GM19238 (cell line): Measurements from ENCODE around the gene EMID1.
A peak's percentile ranks its signal among the peaks of the same experiment; 100 is the strongest.

ENCODE experiments used
- DNase-seq: peaks from one replicate; pipeline ENCODE4 v3.0.0; 2011; ENCODE audit warnings: low spot score; ENCODE audit not compliant: insufficient read length

The EMID1 gene

DNA sequence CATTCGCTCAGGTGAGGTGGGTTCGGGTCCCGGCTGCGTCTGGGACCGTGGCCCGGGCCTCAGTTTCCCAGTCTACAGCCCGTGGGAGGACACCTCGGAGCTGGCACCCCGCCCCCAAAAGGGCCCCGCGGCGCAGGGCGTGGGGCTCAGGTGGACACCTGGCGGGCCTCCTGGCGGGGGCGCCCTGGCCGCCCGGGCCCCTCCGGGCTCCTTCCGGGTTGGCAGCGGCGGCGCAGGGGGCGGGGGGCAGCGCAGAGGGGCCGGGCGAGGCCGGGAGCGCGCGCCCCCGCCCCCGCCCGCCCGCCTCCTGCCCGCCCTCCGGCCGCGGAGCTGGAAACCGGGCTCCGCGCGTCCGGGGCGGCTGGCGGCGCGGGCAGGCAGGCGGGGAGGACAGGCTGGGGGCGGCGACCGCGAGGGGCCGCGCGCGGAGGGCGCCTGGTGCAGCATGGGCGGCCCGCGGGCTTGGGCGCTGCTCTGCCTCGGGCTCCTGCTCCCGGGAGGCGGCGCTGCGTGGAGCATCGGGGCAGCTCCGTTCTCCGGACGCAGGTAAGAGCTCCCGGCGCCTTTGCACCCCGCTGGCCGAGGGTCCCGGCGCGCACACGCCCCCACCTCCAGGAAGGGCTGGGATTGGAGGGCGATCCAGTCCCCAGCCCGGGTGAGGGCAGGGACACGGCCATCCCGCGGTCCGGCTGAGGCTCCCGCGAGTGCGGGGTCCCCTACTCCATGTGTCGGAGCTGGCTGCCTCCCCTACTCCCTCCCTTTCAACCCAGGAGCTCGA is at the start of gene EMID1:
Gene EMID1, plus strand, starts transcription at position 303 of the 778 bp plus-strand sequence. Its CDS starts 143 bp downstream, at position 446.
- DNase-seq: peak; percentile 53

DNA sequence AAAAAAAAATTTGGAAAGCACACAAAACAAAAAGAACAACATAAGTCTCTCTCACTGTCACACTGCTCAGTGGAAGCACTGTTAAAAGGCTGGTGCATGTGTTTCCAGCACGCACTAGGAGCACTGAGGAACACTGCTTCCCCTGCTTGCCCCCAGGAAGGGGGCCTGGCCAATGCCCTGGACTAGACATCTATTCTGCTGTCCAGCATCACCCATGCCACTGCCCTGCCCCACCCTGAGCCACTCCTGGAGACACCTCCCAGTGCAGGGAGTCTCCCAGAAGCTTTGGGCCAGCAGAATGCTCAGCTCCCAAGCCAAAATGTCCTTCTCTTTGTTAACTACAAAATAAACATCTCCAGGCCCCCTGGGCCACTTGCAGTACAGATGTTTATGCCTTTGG is 49.7 kb upstream of the EMID1 start:
- DNase-seq: no peak

DNA sequence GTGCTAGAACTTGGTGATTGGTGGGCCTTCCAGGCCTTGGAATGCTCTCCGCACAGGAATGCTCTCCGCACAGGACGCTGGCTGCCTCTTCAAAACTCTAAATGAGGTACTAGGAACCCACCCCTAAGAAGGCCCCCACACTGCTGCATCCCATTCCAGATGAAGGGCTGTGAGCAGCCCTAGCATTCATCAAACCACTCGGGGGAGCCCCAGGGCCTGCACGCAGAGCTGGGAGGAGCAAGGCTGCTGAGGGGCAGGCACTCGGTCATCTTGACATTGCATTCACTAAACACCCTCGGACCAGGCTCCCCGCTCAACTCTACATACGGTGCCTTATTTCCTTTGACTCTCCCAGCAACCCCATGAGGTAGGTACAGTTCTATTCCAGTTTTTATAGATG is 49.2 kb upstream of the EMID1 start:
- no peak for DNase-seq

DNA sequence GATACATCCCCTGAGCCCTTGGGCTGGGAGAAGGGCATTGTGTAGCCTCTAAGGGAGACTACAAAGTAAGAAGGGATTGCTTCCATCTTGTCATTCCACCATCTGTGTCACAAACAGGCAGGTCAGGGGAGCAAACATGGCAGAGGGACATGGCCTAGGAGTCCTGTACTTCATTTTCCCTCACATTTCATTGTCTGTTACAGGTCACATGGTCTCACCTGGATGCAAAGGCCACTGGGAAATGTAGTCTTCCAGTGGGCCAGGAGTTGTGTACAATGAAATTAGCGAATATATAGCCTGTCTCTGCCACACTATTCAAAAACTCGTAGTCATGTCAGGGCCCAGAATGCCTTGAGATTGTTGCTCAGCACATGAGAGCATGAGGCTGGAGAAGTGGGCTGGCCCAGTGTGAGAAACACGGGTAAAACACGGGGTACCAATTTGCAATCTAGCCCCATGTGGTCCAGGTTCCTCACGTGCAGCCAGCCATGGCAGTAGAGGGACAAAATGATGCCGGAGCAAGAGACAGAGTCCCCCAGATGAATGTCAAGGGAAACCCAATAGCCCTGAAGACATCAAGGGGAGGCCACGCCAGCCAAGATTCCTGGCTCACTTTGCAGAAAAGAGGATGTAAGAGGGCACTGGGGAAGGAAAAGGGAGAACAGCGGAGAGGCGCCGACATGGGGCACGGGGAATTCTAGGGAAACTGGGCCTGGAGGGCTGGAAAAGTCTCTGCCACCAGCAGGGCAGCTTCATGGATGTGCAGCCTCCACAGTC is 47.7 kb upstream of the EMID1 start:
- no peak for DNase-seq

DNA sequence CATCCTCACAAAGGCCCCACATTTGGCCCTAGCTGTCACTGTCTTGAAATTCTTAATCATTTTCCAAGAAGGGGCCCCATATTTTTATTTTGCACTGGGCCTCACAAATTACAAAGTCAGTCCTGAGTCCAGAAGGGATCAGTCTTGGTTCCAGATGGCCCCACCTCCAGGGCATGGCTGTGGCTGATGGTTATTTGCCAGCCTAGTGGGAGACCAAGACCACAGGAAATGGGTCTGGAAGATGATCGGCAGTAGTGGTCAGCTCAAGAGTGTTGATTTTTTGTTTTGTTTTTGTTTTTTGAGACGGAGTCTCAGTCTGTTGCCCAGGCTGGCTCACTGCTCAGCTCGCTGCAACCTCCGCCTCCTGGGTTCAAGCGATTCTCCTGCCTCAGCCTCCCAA is 47.1 kb upstream of the EMID1 start:
- DNase-seq: no peak

DNA sequence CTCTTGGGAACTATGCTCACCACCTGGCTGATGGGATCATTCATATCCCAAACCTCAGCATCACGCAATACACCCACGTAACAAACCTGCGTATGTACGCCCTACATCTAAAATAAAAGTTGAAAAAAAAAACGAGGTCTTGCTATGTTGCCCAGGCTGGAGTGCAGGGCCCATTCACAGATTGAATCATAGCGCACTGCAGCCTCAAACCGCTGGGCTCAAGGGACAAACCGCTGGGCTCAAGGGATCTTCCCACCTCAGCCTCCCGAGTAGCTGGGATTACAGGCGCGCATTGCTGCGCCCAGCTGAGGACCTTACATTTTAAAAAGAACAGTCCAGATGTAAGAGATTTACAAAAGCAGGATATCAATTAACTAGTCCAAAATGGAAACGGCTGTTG is 41.9 kb upstream of the EMID1 start:
- no peak for DNase-seq

DNA sequence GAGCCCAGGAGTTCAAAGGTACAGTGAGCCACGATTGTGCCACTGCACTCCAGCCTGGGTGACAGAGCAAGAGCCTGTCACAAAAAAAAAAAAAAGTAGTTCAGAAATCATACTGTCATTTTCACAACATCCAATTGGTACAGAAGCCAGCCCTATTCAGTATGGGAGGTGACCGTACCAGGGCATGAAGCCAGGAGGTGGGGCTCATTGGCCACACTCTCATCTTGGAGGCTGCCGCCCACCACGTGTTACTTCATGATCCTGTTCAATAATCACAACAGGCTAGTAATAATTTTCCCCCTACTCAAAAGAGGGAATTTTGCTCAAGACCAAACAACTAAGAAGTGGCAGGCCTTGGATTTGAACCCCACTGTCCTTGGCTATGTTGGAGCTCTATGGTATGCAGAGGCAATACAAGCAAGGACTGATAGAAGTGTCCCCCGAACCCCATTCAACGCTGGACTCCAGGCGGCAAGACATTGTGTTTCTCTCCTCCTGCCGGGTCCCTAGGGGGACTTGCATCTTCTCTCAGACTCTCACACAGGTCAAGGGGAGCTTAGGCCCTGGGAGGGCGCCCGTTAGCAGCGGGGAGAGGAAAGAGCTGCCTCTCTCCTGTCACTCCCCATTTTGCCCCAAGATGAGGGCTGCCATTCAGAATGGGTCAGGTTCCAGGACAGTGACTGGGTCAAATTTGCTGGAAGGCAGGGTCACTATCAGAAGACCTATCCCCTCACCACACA is 40.2 kb upstream of the EMID1 start:
- no peak for DNase-seq

DNA sequence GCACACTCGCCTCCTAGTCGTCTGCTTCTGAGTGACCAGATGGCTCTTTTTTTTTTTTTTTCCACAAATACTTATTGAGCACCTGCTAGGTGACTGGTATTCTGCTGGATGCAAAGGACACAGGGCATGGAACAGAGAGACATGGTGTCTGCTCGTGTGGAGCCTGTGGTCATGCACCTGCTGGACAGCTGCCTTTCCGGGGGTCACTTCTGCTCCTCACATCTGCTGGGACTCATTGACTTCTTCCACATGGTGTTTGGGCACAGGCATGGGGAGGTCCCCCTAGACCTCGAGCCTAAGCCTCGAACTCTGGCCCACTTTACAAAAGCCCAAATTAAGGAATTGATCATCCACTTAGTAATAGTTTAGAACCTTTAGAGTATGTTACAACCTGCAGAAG is 39.5 kb upstream of the EMID1 start:
- DNase-seq: no peak

DNA sequence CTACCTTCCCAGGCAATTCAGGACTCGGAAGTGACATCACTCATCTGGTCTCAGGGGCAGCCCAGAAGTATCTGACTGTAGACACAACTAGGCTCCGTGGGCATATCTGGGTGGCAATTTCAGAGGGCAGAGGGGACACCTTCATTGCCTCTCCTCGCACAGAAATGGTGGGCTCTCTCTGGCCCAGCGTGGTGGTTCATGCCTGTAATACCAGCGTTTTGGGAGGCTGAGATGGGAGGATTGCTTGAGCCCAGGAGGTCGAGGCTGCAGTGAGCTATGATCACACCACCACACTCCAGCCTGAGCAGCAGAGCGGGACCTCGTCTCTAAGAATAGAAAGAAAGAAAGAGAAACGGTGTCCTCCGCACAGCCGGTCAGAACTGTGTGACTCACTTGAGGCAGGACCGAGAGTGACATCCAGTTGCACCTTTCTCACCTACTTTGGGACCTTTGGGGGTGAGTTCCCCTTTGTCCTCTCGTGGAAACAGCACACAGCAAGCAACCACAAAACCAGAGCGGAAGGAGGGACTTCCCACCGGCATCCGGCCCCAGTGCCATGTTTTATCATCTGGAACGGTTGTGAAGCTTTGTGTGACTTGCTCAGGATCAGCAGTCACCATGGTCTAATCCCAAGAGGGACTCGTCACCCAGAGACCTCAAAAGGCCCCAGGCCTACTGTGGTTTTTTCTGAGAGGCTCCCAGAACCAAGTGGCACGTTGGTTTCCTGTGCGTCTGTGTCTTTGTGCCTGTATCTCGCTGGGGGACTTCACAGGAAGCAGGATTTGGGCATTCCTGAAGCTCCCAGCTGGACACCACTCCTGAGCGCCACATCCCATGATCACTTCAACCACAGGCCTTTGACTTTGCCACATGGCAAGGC is 38.4 kb upstream of the EMID1 start:
- DNase-seq: peak; percentile 87

DNA sequence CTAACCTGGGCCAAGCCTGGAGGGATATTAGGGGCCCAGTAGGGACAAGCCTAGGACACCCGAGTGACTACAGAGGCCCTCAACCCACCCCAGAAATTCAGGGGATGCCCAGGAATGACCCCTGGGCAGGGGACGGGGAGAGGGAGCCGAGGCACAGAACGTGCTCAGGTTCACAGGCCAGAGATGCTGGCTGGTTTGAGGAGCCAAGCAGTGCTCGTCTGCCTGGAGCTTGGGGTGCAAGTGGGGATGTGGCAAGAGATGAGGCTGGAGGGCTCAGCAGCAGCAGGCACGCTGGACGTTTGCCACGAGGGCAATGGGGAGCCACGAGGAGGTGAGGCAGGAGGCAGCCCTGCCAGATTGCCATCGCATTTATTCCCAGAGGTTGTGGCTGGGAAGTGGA is 34.0 kb upstream of the EMID1 start:
- DNase-seq: no peak

DNA sequence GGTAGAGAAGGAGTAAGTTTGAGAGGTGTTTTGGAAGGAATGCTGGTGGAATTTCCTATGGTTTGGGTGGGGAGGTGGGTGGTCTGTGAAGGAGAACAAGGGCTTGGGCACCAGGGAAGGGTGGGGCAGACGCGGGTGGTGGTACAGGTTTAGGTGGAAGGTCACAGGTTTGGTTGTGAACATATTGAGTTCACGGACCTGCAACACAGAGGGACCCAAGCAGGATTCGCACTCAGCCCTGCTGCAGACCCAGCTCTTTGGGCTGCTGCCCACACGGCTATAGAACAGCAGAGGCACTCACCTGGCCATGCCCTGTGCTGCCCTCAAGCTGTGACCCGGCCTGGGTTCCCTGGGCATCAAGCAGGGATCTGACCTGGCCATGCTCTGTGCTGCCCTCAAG is 33.5 kb upstream of the EMID1 start:
- no peak for DNase-seq

DNA sequence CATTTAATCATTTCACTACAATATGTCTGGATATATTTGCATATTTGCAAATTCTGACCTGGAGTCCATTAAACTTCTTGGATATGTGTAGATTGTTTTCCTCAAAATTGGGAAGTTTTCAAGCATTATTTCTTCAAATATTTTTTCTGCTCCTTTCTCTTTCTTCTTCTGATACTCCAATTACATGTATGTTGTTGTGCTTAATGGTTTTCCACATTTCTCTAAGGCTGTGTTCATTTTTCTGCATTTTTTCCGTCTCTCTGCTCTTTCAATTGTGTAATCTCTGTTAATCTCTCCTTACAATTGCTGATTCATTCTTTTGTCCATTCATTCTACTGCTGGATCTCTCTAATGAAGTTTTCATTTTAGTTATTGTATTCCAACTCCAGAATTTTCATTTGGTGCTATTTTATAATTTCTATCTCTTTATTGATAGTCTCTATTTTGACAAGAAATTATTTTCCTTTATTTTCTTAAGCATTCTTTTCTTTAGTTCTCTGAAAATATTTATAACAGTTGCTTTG is 30.3 kb upstream of the EMID1 start:
- no peak for DNase-seq

DNA sequence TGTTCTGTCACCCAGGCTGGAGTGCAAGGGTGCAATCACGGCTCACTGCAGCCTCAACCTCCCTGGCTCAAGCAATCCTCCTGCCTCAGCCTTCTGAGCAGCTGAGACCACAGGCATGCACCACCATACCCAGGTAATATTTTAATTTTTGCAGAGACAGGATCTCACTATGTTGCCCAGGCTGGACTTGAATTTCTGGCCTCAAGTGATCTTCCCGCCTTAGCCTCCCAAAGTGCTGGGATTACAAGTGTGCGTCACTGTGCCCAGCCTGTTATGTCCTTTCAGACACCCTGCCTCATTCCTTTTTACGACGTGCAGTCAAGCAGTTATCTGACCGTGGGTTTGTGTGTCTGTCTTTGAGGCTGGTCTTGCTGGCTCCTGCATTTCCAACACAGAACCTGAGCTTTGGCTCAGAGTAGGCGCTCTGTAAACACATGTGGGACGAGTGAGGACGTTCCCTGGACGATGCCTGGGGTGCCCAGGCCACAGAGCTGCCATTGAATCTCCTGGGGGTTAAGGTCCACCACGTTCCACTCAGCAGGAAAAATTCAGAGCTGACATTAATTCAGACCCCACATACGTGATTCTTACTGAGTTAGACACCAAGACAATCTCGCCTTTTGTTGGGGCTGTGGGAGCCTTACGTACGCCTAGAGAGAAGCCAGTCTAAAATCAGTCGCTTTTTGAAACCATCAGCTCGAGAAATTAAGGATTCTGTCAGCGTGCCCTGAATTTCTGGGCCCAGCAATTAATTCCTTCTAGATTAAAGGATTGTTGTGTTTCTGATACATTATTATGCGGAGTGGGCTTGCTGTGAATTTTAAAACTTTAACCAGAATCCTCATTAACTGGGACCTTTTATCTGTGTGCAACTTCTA is 21.5 kb upstream of the EMID1 start:
- DNase-seq: no peak

DNA sequence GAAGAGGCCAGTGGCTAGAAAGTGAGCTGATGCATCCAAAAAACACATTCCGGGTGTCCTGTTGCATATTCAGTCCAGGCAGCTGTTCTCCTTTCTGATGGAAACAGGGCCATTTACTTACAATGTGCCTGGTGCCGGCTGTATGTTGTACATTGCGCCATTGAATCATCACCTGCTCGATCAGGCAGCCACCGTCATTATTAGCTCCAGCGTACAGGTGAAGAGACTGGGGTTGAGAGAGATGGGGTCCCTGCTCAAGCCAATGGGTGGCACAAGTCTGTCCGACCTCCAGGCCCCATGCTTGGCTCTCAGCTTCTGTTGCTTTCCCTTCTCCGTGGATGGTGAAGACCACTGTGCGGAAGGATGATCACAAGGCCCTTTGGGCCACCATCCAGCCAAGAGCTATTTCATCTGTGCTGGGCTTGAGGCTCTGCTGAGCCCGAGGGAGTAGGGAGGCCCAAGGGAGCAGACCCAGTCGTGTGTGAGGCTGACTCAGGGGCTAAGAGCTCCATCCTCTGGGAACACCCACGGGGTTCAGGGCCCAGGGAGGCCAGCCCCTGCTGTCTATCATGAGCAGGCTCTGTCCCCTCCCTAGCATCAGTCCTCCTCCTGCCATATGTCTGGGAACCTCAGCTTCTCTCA is 20.7 kb upstream of the EMID1 start:
- no peak for DNase-seq

DNA sequence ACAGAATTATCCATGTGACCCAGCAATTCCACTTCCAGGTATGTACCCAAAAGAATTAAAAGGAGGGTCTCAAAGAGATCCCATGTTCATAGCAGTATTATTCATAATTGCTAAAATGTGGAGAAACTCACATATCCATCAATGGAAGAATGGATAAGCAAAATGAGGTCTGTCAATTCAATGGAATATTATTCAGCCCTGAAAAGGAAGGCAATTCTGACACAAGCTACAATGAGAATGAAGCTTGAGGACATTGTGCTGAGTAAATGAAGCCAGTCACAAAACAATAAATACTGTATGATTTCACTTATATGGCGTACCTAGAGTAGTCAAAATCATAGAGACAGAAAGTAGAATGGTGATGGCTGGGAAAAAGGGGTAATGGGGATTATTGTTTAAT is 19.4 kb upstream of the EMID1 start:
- no peak for DNase-seq

DNA sequence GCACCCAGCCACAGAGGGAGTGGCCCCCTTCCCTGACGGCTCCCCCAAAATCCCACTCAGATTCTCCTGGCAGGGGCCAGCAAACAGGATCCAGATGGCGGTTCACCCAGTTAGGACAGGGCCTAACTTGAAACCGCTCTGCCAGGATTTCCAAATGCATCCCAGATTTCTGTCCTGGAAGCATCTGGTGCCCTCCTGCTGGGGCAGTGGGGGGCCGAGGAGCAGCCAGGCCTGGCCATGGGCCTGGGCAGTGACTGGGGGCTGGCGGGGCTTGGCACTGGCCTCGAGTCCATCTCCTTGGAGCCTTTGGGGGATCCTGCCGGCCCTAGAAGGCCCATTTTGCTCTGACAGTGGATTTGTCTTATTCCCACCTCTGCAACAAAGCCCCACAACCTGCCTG is 17.9 kb upstream of the EMID1 start:
- DNase-seq: no peak

DNA sequence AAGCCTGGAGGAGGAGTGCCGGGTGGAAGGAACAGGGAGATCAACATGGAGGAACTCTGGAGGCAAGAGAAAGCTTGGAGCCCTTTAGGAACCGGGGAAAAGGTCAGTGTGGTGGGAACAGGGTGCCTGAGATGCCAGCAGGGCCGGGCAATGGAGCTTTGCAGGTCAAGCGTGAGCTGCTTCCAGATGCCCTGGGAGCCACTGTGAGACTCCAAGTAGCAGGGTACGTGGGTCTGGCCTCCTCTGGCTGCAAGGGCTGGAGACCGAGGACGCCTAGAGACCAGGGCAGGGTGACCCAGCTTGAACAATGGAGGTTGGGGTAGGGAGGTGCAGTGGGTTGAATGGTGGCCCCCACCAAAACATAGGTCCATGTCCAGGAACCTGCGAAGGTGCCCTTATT is 15.6 kb upstream of the EMID1 start:
- no peak for DNase-seq

DNA sequence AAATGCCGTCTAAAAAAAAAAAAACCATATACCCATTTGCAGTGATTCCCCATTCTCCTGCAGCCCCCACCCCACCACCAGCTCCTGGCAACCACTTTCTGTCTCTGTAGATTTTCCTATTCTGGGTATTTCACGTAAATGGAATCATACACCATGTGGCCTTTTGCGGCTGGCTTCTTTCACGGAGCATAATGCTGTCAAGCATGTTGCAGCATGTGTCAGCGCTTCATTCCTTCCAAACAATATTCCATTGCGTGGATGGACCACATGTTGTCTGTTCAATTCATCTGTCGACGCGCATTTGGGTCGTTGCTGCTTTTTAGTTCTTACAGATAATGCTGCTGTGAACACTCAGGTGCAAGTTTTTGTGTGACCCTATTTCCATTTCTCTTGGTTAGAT is 14.8 kb upstream of the EMID1 start:
- DNase-seq: no peak

DNA sequence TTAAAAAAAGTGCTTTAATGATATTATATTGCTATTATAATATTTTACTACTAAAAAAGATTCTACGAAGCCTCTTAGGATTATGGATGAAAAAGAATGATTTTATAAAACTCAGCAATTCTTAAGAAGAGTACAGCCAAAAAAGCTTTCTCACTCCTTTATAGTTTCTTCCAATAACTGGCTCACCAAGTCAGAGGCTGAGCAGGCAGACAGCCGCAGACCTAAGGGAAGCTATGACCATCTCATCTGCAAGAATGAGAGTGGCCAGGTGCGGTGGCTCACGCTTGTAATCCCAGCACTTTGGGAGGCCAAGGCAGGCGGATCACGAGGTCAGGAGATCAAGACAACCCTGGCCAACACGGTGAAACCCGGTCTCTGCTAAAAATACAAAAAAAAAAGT is 12.7 kb upstream of the EMID1 start:
- no peak for DNase-seq

DNA sequence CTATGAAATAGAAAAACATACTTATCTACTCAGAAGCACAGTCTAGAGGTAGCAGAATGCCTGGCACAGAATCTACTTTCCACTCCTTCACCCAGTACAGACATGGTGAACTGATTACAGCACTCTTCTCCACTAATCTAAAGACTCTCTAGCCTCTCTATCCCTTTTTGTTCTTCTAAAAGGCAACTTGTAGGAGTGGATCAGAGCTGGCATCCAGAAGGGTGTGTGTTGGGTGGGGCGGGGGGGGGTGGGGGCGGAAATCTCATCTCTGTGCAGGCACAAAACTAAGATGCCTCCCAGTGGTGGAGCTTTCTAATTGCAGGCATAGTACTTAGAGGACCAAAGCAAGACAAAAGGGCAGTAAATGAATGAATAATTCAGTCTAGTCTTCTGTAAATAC is 11.5 kb upstream of the EMID1 start:
- DNase-seq: no peak
